Mucosa of rectum (tissue), 2 donors: ENCODE results near the gene VSTM2A.

Experiments used
- H3K27ac ChIP-seq, 2 donors: one replicate each; pipeline ENCODE4 v1.7.0; 2013; ENCODE audit warnings: inconsistent platforms in 2 of 2, low read depth in 2 of 2, low read length in 2 of 2
- H3K27me3 ChIP-seq, 2 donors: one replicate each; pipeline ENCODE4 v1.7.0; 2013; ENCODE audit warnings: low read length in 2 of 2; ENCODE audit not compliant: control insufficient read depth in 2 of 2, insufficient read depth in 2 of 2
- H3K36me3 ChIP-seq, 2 donors: one replicate each; pipeline ENCODE4 v1.7.0; 2013; ENCODE audit warnings: low read length in 2 of 2; ENCODE audit not compliant: control insufficient read depth in 2 of 2, insufficient read depth in 2 of 2
- H3K4me1 ChIP-seq, 2 donors: one replicate each; pipeline ENCODE4 v1.7.0; 2013; ENCODE audit warnings: low read length in 2 of 2, mild to moderate bottlenecking in 1 of 2; ENCODE audit not compliant: control insufficient read depth in 2 of 2, insufficient read depth in 2 of 2
- H3K4me3 ChIP-seq, 2 donors: one replicate each; pipeline ENCODE4 v1.7.0; 2013; ENCODE audit warnings: low read length in 2 of 2
- H3K9ac ChIP-seq, 2 donors: one replicate each; pipeline ENCODE4 v1.7.0; 2013; ENCODE audit warnings: low read length in 2 of 2, low read depth in 1 of 2, mild to moderate bottlenecking in 1 of 2
- H3K9me3 ChIP-seq, 2 donors: one replicate each; pipeline ENCODE4 v1.7.0; 2013; ENCODE audit warnings: low read length in 2 of 2; ENCODE audit not compliant: control insufficient read depth in 2 of 2
- donor health status: healthy.
- donor health status: Normal muscosa, but diverticular disease.

Gene VSTM2A

DNA sequence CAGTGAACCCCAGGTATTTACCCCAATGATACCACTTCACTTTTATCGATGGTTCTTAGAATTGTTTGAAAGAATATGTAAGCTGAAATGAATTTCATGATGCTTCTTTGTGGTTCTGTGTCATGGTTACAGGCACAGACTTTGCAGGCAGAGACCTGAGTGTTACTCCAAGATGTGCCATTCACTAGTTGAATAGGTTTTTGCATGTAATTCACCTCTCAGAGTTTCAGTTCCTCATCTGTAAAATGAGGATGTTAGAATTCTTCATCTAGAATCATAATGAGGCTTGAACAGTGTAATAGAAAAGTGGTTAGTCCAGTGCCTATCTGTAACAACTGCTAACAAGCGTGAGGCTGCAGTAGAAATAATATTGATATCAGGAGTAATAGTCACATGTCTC is 54.6 kb downstream of the VSTM2A start:
- Histone ChIP-seq H3K9me3 (no peaks in the 10 kb centered on the region), H3K4me3 (no peak overlapping the region), H3K9ac (no peak overlapping the region), H3K27ac (no peak overlapping the region), H3K27me3 (no peaks in the 10 kb centered on the region), H3K4me1 (no peaks in the 10 kb centered on the region), H3K36me3 (no peaks in the 10 kb centered on the region)

DNA sequence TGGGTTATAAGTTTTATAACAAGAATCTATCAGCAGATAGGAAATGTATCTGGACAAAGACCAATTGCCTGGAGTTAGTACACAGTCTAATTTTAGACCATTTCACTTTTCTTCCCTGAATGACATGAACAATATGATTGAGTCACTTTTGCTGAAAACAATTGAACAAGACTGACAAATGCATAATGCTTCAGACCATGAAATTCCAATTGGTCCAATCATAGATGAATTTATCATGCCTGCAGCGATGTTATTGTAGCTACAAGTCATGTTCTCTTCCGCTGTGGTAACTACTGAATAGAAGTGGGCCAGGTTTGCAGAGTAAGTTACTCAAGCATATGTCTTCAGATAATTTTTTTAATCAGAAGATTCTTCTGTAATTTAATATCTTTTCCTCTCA is 73.4 kb downstream of the VSTM2A start:
- Histone ChIP-seq H3K4me1 (no peaks in the 10 kb centered on the region), H3K9ac (no peak overlapping the region), H3K9me3 (no peaks in the 10 kb centered on the region), H3K4me3 (no peak overlapping the region), H3K27ac (no peak overlapping the region), H3K36me3 (no peaks in the 10 kb centered on the region), H3K27me3 (no peaks in the 10 kb centered on the region)
